Karpas-422 (cell line): ENCODE data around the gene PLXNA4. TPM values are rescaled to one million over a fixed set of nuclear protein-coding genes. Genes with fewer than 3 reads are reported as not detected.
A peak's percentile ranks its signal among the peaks of the same experiment; 100 is the strongest.

Source experiments
- DNase-seq: peaks from one replicate; pipeline ENCODE4 v3.0.0-alpha.2; 2015
- H2AFZ ChIP-seq: fragments of 200-600 bp; sonication (generic); 2 replicates; pipeline ENCODE4 v1.6.1; 2014; ENCODE audit warnings: antibody characterized with exemption, low read length, mixed read lengths
- H3K27ac ChIP-seq: fragments of 200-600 bp; sonication (generic); 2 replicates; pipeline ENCODE4 v1.5.1; 2014; ENCODE audit warnings: mild to moderate bottlenecking, low read length, moderate library complexity
- H3K27me3 ChIP-seq: fragments of 200-600 bp; sonication (generic); 2 replicates; pipeline ENCODE4 v1.6.1; 2014; ENCODE audit warnings: low read length, mixed read lengths
- H3K36me3 ChIP-seq: fragments of 200-600 bp; sonication (generic); 2 replicates; pipeline ENCODE4 v1.6.1; 2014; ENCODE audit warnings: low read length, mixed read lengths; ENCODE audit not compliant: insufficient read depth
- H3K4me1 ChIP-seq: fragments of 200-600 bp; sonication (generic); 2 replicates; pipeline ENCODE4 v1.6.1; 2014; ENCODE audit warnings: mild to moderate bottlenecking, low read length, mixed read lengths
- H3K4me2 ChIP-seq: fragments of 200-600 bp; sonication (generic); 2 replicates; pipeline ENCODE4 v1.6.1; 2014; ENCODE audit warnings: low read length, low read depth, mild to moderate bottlenecking; ENCODE audit not compliant: poor library complexity, severe bottlenecking
- H3K4me3 ChIP-seq: fragments of 200-600 bp; sonication (generic); 2 replicates; pipeline ENCODE4 v1.5.1; 2014; ENCODE audit warnings: mild to moderate bottlenecking, antibody characterized with exemption, low read length, mixed read lengths
- H3K79me2 ChIP-seq: fragments of 200-600 bp; sonication (generic); 2 replicates; pipeline ENCODE4 v1.6.1; 2014; ENCODE audit warnings: mild to moderate bottlenecking, low read length, mixed read lengths
- H3K9ac ChIP-seq: fragments of 200-600 bp; sonication (generic); 2 replicates; pipeline ENCODE4 v1.6.0; 2014; ENCODE audit warnings: low read length
- H3K9me2 ChIP-seq: fragments of 200-600 bp; sonication (generic), shearing (Covaris generic); replicated peaks from 2 replicates; pipeline ENCODE4 v1.6.0; 2014; ENCODE audit warnings: mild to moderate bottlenecking, low read length, moderate library complexity; ENCODE audit not compliant: insufficient read depth
- H3K9me3 ChIP-seq: fragments of 300-700, 200-600 bp; sonication (generic); 2 replicates; pipeline ENCODE4 v1.6.1; 2014; ENCODE audit warnings: low read length, mixed read lengths
- H4K20me1 ChIP-seq: fragments of 200-600 bp; sonication (generic); 2 replicates; pipeline ENCODE4 v1.6.1; 2014; ENCODE audit warnings: mild to moderate bottlenecking, antibody characterized with exemption, low read length, low read depth; ENCODE audit not compliant: insufficient read depth
- total RNA-seq: library from RNA; depleted of rRNA; stranded (reverse); fragments of >200 nt; shearing (Covaris generic); gene quantifications from 2 replicates; pipeline ENCODE4 v1.2.3, GENCODE V29; 2014; ENCODE audit warnings: low replicate concordance

PLXNA4 gene
- total RNA-seq, 1 experiment from 2014 or later, result 0.48 TPM

DNA sequence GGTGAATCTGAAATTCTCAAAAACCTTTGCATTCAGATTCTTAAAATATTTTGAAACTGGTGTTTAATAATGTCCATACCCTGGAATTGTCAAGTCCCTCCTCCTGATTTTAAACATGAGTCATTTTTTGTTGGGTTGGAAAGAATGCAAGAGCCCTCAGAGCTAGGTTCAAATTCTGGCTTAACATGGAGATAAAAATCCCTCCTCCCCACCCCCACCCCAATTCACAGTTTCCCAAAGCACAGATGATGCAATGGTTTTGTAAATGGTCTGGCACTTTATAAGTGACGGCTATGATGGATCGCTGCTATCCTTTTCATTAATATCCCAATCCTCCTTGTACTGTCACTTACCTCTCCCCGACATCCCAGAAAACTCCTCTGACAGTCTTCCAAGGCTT lies 332.8 kb downstream of the PLXNA4 start:
- no peak overlapping the region for H3K4me3 ChIP-seq
- H3K27ac ChIP-seq, result no peak overlapping the region

DNA sequence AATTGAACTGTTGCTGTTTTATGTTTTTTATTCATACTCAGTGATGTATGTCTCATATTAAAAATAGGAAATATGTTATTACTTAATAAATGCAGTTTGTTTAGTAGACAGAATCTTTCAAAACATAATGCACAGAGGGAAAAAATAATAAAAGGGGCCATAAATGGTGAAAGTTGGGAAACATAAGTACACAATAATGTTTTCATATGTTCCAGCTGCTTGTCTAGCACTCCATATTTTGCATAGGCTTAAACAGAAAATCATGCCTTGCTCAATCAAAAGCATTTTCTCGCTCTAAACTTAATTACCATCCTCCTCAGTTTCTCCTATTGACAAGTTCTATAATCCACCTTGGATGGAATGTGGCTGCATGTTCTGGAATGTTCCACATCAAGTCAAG lies 333.2 kb downstream of the PLXNA4 start:
- Histone ChIP-seq H3K9ac (no peak overlapping the region), H3K9me2 (no peaks in the 10 kb centered on the region), H3K4me2 (no peak overlapping the region), H3K79me2 (no peaks in the 10 kb centered on the region), H3K4me3 (no peak overlapping the region), H3K4me1 (no peaks in the 10 kb centered on the region), H3K27ac (no peak overlapping the region), H4K20me1 (no peaks in the 10 kb centered on the region), H3K36me3 (no peaks in the 10 kb centered on the region), H3K27me3 (no peaks in the 10 kb centered on the region), H2AFZ (no peak overlapping the region), H3K9me3 (peaks cover 4% of the 10 kb centered on the region; the same call in 1 of the 2 replicates)
- DNase-seq, result no peak

More for the DNA sequence above, 332.8 kb downstream of the PLXNA4 start:
- Histone ChIP-seq H3K79me2 (no peaks in the 10 kb centered on the region), H3K9me2 (no peaks in the 10 kb centered on the region), H4K20me1 (no peaks in the 10 kb centered on the region), H3K9me3 (peaks cover 4% of the 10 kb centered on the region; the same call in 1 of the 2 replicates), H3K27me3 (no peaks in the 10 kb centered on the region), H2AFZ (no peak overlapping the region), H3K4me1 (no peaks in the 10 kb centered on the region), H3K9ac (no peak overlapping the region), H3K4me2 (no peak overlapping the region), H3K36me3 (no peaks in the 10 kb centered on the region)
- DNase-seq, result no peak

GRCh38 chr7:132242192-132242812 lies 334.0 kb downstream of the PLXNA4 start:
- H3K27me3 ChIP-seq, result no peaks in the 10 kb centered on the region
- no peak overlapping the region for H2AFZ ChIP-seq
- no peaks in the 10 kb centered on the region for H3K79me2 ChIP-seq
- H4K20me1 ChIP-seq, result no peaks in the 10 kb centered on the region
- H3K9me3 ChIP-seq, result peaks cover 4% of the 10 kb centered on the region; the same call in 1 of the 2 replicates
- no peak for DNase-seq
- no peak overlapping the region for H3K27ac ChIP-seq
- no peak overlapping the region for H3K4me3 ChIP-seq
- H3K4me2 ChIP-seq, result no peak overlapping the region
- no peaks in the 10 kb centered on the region for H3K36me3 ChIP-seq
- H3K9ac ChIP-seq, result no peak overlapping the region
- no peaks in the 10 kb centered on the region for H3K4me1 ChIP-seq
- H3K9me2 ChIP-seq, result no peaks in the 10 kb centered on the region

- H3K36me3 ChIP-seq, result no peaks in the 10 kb centered on the region
- peaks cover 4% of the 10 kb centered on the region; the same call in 1 of the 2 replicates for H3K9me3 ChIP-seq
- H3K4me1 ChIP-seq, result no peaks in the 10 kb centered on the region
- no peaks in the 10 kb centered on the region for H3K27me3 ChIP-seq
- H3K9ac ChIP-seq, result no peak overlapping the region
- no peak overlapping the region for H3K4me2 ChIP-seq
- no peak overlapping the region for H2AFZ ChIP-seq
- no peaks in the 10 kb centered on the region for H3K79me2 ChIP-seq
- no peak overlapping the region for H3K27ac ChIP-seq
- no peak overlapping the region for H3K4me3 ChIP-seq
- no peak for DNase-seq
- H3K9me2 ChIP-seq, result no peaks in the 10 kb centered on the region
- no peaks in the 10 kb centered on the region for H4K20me1 ChIP-seq
These were observed 335.3 kb downstream of the PLXNA4 start for GRCh38 chr7:132240821-132241422.

- Histone ChIP-seq H3K79me2 (no peaks in the 10 kb centered on the region), H4K20me1 (no peaks in the 10 kb centered on the region), H3K9me3 (no peaks in the 10 kb centered on the region), H3K36me3 (no peaks in the 10 kb centered on the region), H3K27me3 (no peaks in the 10 kb centered on the region), H3K4me3 (no peak overlapping the region), H3K27ac (no peak overlapping the region), H3K9me2 (no peaks in the 10 kb centered on the region), H2AFZ (no peak overlapping the region), H3K4me2 (no peak overlapping the region), H3K9ac (no peak overlapping the region), H3K4me1 (no peaks in the 10 kb centered on the region)
- no peak for DNase-seq
These were observed 336.0 kb downstream of the PLXNA4 start for GRCh38 chr7:132240262-132240661.

DNA sequence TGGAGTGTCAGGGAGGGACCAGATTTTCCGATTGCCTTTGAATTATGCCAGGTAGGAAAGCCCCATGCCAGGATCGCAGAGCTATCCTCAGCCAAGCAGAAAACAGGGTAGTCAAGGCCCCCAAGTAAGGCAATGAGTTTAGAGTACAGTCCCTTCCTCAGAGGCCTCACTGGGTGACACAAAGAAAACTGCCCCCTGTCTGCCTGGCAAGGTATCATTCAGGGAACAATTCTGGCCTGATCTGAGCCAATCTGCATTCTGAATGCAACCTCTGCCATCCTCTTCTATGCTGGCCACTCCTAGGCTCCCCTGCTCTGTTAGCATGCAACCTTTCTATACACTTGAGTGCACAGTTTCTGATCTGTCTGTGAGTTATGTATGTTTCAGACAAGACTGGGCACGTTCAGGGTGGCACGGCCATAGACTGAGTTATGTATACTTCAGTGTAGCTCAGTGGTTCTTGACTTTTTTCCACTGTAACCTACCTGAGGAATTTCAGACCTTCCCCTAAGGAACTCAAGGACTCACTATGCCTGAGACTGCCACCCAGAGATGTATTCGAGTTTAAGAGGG lies 336.8 kb downstream of the PLXNA4 start:
- Histone ChIP-seq H3K9me3 (no peaks in the 10 kb centered on the region), H3K9me2 (no peaks in the 10 kb centered on the region), H3K9ac (no peak overlapping the region), H3K4me2 (no peak overlapping the region), H2AFZ (no peak overlapping the region), H3K4me1 (no peaks in the 10 kb centered on the region), H4K20me1 (no peaks in the 10 kb centered on the region), H3K27ac (no peak overlapping the region), H3K79me2 (no peaks in the 10 kb centered on the region), H3K4me3 (no peak overlapping the region), H3K27me3 (no peaks in the 10 kb centered on the region), H3K36me3 (no peaks in the 10 kb centered on the region)
- DNase-seq, result peak; percentile 46

DNA sequence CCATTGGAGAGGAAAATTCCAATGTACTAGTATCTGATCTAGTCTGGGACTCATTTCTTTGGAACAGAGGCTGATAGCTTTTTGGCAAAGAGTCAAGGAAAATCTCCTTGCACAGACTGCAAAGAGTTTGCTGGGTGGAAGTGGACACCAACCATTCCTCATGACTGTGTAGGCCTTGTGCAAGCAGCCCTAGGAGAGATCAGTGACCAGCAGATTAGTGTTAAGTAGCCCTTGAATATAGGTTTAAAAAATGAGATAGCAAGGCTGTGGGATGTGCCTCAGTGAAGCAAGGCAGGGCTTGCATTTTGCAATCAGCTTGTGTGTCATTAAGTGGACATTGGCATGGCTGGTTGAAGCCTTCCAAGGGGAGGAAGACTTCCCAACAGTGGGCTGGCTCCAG lies 341.6 kb downstream of the PLXNA4 start:
- DNase-seq, result no peak
- Histone ChIP-seq H4K20me1 (no peaks in the 10 kb centered on the region), H3K9me3 (no peaks in the 10 kb centered on the region), H3K9me2 (no peaks in the 10 kb centered on the region), H3K36me3 (no peaks in the 10 kb centered on the region), H3K79me2 (no peaks in the 10 kb centered on the region), H3K4me1 (no peaks in the 10 kb centered on the region), H3K27ac (no peak overlapping the region), H3K4me2 (no peak overlapping the region), H3K27me3 (no peaks in the 10 kb centered on the region), H2AFZ (no peak overlapping the region), H3K4me3 (no peak overlapping the region), H3K9ac (no peak overlapping the region)

DNA sequence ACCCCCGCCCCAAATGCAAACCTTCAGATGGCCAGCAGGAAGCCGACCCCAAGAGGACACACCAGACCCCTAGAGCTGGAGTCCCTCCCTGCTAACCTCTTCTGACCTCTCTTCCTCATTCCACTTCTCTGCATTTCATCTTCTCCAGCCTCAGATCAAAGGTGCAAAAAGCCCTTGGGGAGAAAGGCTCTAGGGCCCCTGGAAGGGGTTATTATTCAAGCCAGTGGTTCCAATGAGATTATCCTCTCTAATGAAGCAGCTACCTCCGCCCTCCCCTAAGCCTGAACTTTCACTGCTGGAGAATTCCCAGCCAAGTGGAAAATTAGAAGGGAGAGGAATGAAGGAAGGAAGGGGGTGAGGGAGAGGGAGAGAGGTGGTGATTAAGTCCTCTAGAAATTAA lies 343.9 kb downstream of the PLXNA4 start:
- Histone ChIP-seq H3K4me3 (no peak overlapping the region), H3K79me2 (no peaks in the 10 kb centered on the region), H2AFZ (no peak overlapping the region), H3K4me2 (no peak overlapping the region), H4K20me1 (no peaks in the 10 kb centered on the region), H3K9ac (no peak overlapping the region), H3K27ac (no peak overlapping the region), H3K9me2 (no peaks in the 10 kb centered on the region), H3K36me3 (no peaks in the 10 kb centered on the region), H3K4me1 (no peaks in the 10 kb centered on the region), H3K27me3 (no peaks in the 10 kb centered on the region), H3K9me3 (no peaks in the 10 kb centered on the region)
- no peak for DNase-seq
